Measurements from ENCODE around the gene TRIM72.
"Not testable (repeated sequence)": the region's sequence is repeated elsewhere in the genome, so short reads cannot be mapped to it uniquely, and the experiment has no call there.

The TRIM72 gene

GRCh38 chr16:31228206-31228605 lies 14.3 kb downstream of the TRIM72 start:
- Histone ChIP-seq H3K27me3 (no peaks in the 10 kb centered on the region), H3K27ac (no peak overlapping the region), H3K4me2 (no peak overlapping the region), H3K4me3 (no peak overlapping the region), H3K4me1 (peaks cover 0 to 11% (median 0%) of the 10 kb centered on the region in 10 experiments; a peak in 4 of 20 replicates), H3K9me3 (replicated peaks in 1 of 11) (peaks cover 10 to 23% (median 14%) of the 10 kb centered on the region in 11 experiments), H3K9ac (no peak overlapping the region), H4K20me1 (no peaks in the 10 kb centered on the region), H3K36me3 (no peaks in the 10 kb centered on the region; a peak in 1 of 22 replicates)
- TF ChIP-seq Cebpa-rat (IDR thresholded peaks at IDR 0.05): no peak

GRCh38 chr16:31229501-31229900 lies 15.6 kb downstream of the TRIM72 start:
- no peaks in the 10 kb centered on the region for H4K20me1 ChIP-seq
- H3K36me3 ChIP-seq: no peaks in the 10 kb centered on the region; a peak in 1 of 22 replicates
- no peak overlapping the region for H3K4me3 ChIP-seq
- H3K27ac ChIP-seq: no peak overlapping the region
- H3K4me2 ChIP-seq: no peak overlapping the region
- no peak for TF ChIP-seq Cebpa-rat (IDR thresholded peaks at IDR 0.05)
- H3K9me3 ChIP-seq (replicated peaks in 1 of 11): peaks cover 23 to 36% (median 27%) of the 10 kb centered on the region in 11 experiments
- H3K27me3 ChIP-seq: no peaks in the 10 kb centered on the region
- H3K9ac ChIP-seq: no peak overlapping the region
- H3K4me1 ChIP-seq: peaks cover 0 to 11% (median 0%) of the 10 kb centered on the region in 10 experiments; a peak in 4 of 20 replicates

- TF ChIP-seq Cebpa-rat (IDR thresholded peaks at IDR 0.05): no peak
- Histone ChIP-seq H3K27me3 (no peaks in the 10 kb centered on the region), H3K27ac (no peak overlapping the region), H3K9me3 (replicated peaks in 1 of 11) (peaks cover 23 to 33% (median 26%) of the 10 kb centered on the region in 11 experiments), H3K4me1 (peaks cover 0 to 26% (median 12%) of the 10 kb centered on the region in 10 experiments; a peak in 19 of 20 replicates), H4K20me1 (no peaks in the 10 kb centered on the region), H3K4me2 (no peak overlapping the region), H3K4me3 (no peak overlapping the region), H3K36me3 (no peaks in the 10 kb centered on the region; a peak in 1 of 22 replicates), H3K9ac (no peak overlapping the region)
These were observed 24.1 kb downstream of the TRIM72 start for GRCh38 chr16:31238041-31238440.

- peak overlapping the region in 4 of 11 experiments; percentile 16 to 76 (median 46); a peak in 7 of 22 replicates for H3K4me2 ChIP-seq
- H3K36me3 ChIP-seq: no peaks in the 10 kb centered on the region
- H3K4me3 ChIP-seq: no peak overlapping the region
- no peak for TF ChIP-seq Cebpa-rat (IDR thresholded peaks at IDR 0.05)
- H3K27ac ChIP-seq: peak overlapping the region in 3 of 11 experiments; percentile 3 to 19 (median 14); a peak in 4 of 22 replicates
- no peaks in the 10 kb centered on the region for H3K27me3 ChIP-seq
- no peak overlapping the region for H3K9ac ChIP-seq
- peaks cover 16 to 49% (median 24%) of the 10 kb centered on the region in 10 experiments for H3K4me1 ChIP-seq
- peaks cover 0 to 4% (median 0%) of the 10 kb centered on the region in 11 experiments; a peak in 4 of 22 replicates for H3K9me3 ChIP-seq (replicated peaks in 1 of 11)
- H4K20me1 ChIP-seq: no peaks in the 10 kb centered on the region
These were observed 28.3 kb downstream of the TRIM72 start for GRCh38 chr16:31242206-31242605.

GRCh38 chr16:31243734-31244670 lies 30.1 kb downstream of the TRIM72 start:
- Histone ChIP-seq H3K9me3 (replicated peaks in 1 of 11) (peaks cover 0 to 4% (median 0%) of the 10 kb centered on the region in 11 experiments; a peak in 4 of 22 replicates), H3K36me3 (no peaks in the 10 kb centered on the region), H3K4me2 (peak overlapping the region; percentile 31 to 91 (median 66); a peak in 21 of 22 replicates), H3K4me1 (peaks cover 16 to 58% (median 27%) of the 10 kb centered on the region in 10 experiments), H3K9ac (peak overlapping the region in 7 of 11 experiments; percentile 1 to 60 (median 46); a peak in 10 of 22 replicates), H3K27ac (peak overlapping the region in 7 of 11 experiments; percentile 34 to 77 (median 65); a peak in 12 of 22 replicates), H3K27me3 (no peaks in the 10 kb centered on the region), H4K20me1 (no peaks in the 10 kb centered on the region), H3K4me3 (no peak overlapping the region)
- no peak for TF ChIP-seq Cebpa-rat (IDR thresholded peaks at IDR 0.05)

- not testable (repeated sequence) for H3K4me3 ChIP-seq; H3K9me3 ChIP-seq (replicated peaks in 1 of 11); H3K9ac ChIP-seq; H3K27me3 ChIP-seq; H3K36me3 ChIP-seq; H3K27ac ChIP-seq; H3K4me2 ChIP-seq; H4K20me1 ChIP-seq
- H3K4me1 ChIP-seq: peaks cover 16 to 60% (median 27%) of the 10 kb centered on the region in 10 experiments
These were observed 31.7 kb downstream of the TRIM72 start for GRCh38 chr16:31245598-31245997.

GRCh38 chr16:31246296-31246695 lies 32.4 kb downstream of the TRIM72 start:
- peaks cover 0 to 4% (median 0%) of the 10 kb centered on the region in 11 experiments; a peak in 4 of 22 replicates for H3K9me3 ChIP-seq (replicated peaks in 1 of 11)
- no peaks in the 10 kb centered on the region for H3K27me3 ChIP-seq
- peaks cover 16 to 67% (median 27%) of the 10 kb centered on the region in 10 experiments for H3K4me1 ChIP-seq
- H3K4me3 ChIP-seq: no peak overlapping the region
- no peak overlapping the region for H3K9ac ChIP-seq
- H3K36me3 ChIP-seq: no peaks in the 10 kb centered on the region
- H3K27ac ChIP-seq: no peak overlapping the region
- no peaks in the 10 kb centered on the region for H4K20me1 ChIP-seq
- H3K4me2 ChIP-seq: no peak overlapping the region
- TF ChIP-seq Cebpa-rat (IDR thresholded peaks at IDR 0.05): no peak

GRCh38 chr16:31248344-31248743 lies 34.4 kb downstream of the TRIM72 start:
- no peak overlapping the region for H3K4me3 ChIP-seq

GRCh38 chr16:31250782-31251384 lies 37.0 kb downstream of the TRIM72 start:
- no peaks in the 10 kb centered on the region for H3K27me3 ChIP-seq
- no peak overlapping the region for H3K9ac ChIP-seq
- no peak overlapping the region for H3K4me3 ChIP-seq
- H3K27ac ChIP-seq: peak overlapping the region in 2 of 11 experiments; percentile 23 to 53; a peak in 5 of 22 replicates
- H3K4me1 ChIP-seq: peaks cover 7 to 75% (median 41%) of the 10 kb centered on the region in 10 experiments; a peak in 19 of 20 replicates
- TF ChIP-seq Cebpa-rat (IDR thresholded peaks at IDR 0.05): no peak
- peak overlapping the region in 1 of 11 experiments; percentile 6; a peak in 3 of 22 replicates for H3K4me2 ChIP-seq
- H4K20me1 ChIP-seq: no peaks in the 10 kb centered on the region
- H3K36me3 ChIP-seq: no peaks in the 10 kb centered on the region
- 0 out of 22 replicates have a peak, but pooled peaks cover 0 to 3% (median 0%) of the 10 kb centered on the region in 11 experiments for H3K9me3 ChIP-seq (replicated peaks in 1 of 11)

More at GRCh38 chr16:31248344-31248743, 34.4 kb downstream of the TRIM72 start:
- peaks cover 19 to 70% (median 35%) of the 10 kb centered on the region in 10 experiments for H3K4me1 ChIP-seq
- peak overlapping the region in 3 of 11 experiments; percentile 51 to 72 (median 65); a peak in 6 of 22 replicates for H3K4me2 ChIP-seq
- H3K27me3 ChIP-seq: no peaks in the 10 kb centered on the region
- no peak overlapping the region for H3K9ac ChIP-seq
- no peaks in the 10 kb centered on the region for H3K36me3 ChIP-seq
- H4K20me1 ChIP-seq: no peaks in the 10 kb centered on the region
- no peak overlapping the region for H3K27ac ChIP-seq
- TF ChIP-seq Cebpa-rat (IDR thresholded peaks at IDR 0.05): no peak
- H3K9me3 ChIP-seq (replicated peaks in 1 of 11): peaks cover 0 to 4% (median 0%) of the 10 kb centered on the region in 11 experiments; a peak in 4 of 22 replicates
